NB4 (cell line): ENCODE results near the gene SYT10.

Source experiments
- CTCF ChIP-seq: IDR thresholded peaks from one replicate; pipeline ENCODE4 v1.5.1; 2012; ENCODE audit warnings: low read depth, low read length
- MYC ChIP-seq: IDR thresholded peaks from 2 replicates; pipeline ENCODE4 v1.6.1; 2011; ENCODE audit warnings: low read depth, low read length
- POLR2A ChIP-seq: IDR thresholded peaks from 2 replicates; pipeline ENCODE4 v1.6.1; 2011; ENCODE audit warnings: mild to moderate bottlenecking; ENCODE audit not compliant: insufficient read length; ENCODE audit errors: extremely low read depth
- TF ChIP-seq, protein P1 (sequence below): IDR thresholded peaks from 2 replicates; pipeline ENCODE4 v1.6.1; 2011; ENCODE audit warnings: low read depth, low read length

GRCh38 chr12:33486058-33486457 lies 46.4 kb upstream of the SYT10 start:
- TF ChIP-seq POLR2A (no peak), CTCF (no peak), MYC (no peak)
- TF ChIP-seq, protein P1, sequence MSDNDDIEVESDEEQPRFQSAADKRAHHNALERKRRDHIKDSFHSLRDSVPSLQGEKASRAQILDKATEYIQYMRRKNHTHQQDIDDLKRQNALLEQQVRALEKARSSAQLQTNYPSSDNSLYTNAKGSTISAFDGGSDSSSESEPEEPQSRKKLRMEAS = no peak
